H1 (cell line): ENCODE data around the gene CMSS1. TPM values are rescaled to one million over a fixed set of nuclear protein-coding genes. Genes with fewer than 3 reads are reported as not detected.

Experiments used
- CTCF ChIP-seq, 3 experiments: IDR thresholded peaks; 1 replicate in 2 of 3; 2 replicates in 1 of 3; pipeline versions ENCODE4 v1.5.1 to v1.6.1; 2011; ENCODE audit warnings: low read length in 3 of 3, mild to moderate bottlenecking in 3 of 3, inconsistent platforms in 2 of 3, low read depth in 1 of 3, moderate library complexity in 1 of 3; ENCODE audit not compliant: insufficient read depth in 1 of 3; ENCODE audit errors: control extremely low read depth in 1 of 3
- EGR1 ChIP-seq: IDR thresholded peaks from 2 replicates; pipeline ENCODE4 v1.6.1; 2011; ENCODE audit warnings: low read depth, low read length, borderline replicate concordance
- SP2 ChIP-seq: IDR thresholded peaks from 2 replicates; pipeline ENCODE4 v1.6.1; 2012; ENCODE audit warnings: mild to moderate bottlenecking, low read length, inconsistent platforms
- polyA plus RNA-seq, 7 experiments: library from polyadenylated mRNA; depleted of rRNA in 3 of 7; stranded (reverse) in 5 of 7; unstranded in 2 of 7; fragments of >200 nt in 5 of 7; fragments of 200-250 nt in 2 of 7; gene quantifications; 1 replicate in 5 of 7; 2 replicates in 1 of 7; 4 replicates in 1 of 7; pipeline versions ENCODE4 v1.2.1 to v1.2.3, GENCODE V29; 2011 to 2013; ENCODE audit warnings: missing spikeins in 2 of 7, mixed read lengths in 2 of 7
- total RNA-seq: library from RNA; stranded (reverse); fragmentation: NEBNext Ultra II Directional; extraction: Animal tissue kit (Norgen Biotek cat#: 25700); gene quantifications from 2 replicates; pipeline ENCODE4 v1.2.1, GENCODE V29; 2021

CMSS1 gene
- total and polyA plus RNA-seq, 2 of the 8 experiments (the other 6 are each of a cell fraction or from before 2014, with no cell fraction given) = 15.2 to 75.1 TPM

- TF ChIP-seq CTCF (IDR thresholded peaks at IDR 0.05; ENCODE audit: control extremely low read depth in 1 of 3, insufficient read depth in 1 of 3, low read depth in 1 of 3, low read length in 3 of 3) = no peak
- no peak for TF ChIP-seq EGR1
- TF ChIP-seq SP2 = no peak
These were observed 214.6 kb downstream of the CMSS1 start (continued) for GRCh38 chr3:100032243-100032642.
